ENCODE data around the gene CYP1A2.
"Not testable (repeated sequence)": the region's sequence is repeated elsewhere in the genome, so short reads cannot be mapped to it uniquely, and the experiment has no call there.

CYP1A2 gene

DNA sequence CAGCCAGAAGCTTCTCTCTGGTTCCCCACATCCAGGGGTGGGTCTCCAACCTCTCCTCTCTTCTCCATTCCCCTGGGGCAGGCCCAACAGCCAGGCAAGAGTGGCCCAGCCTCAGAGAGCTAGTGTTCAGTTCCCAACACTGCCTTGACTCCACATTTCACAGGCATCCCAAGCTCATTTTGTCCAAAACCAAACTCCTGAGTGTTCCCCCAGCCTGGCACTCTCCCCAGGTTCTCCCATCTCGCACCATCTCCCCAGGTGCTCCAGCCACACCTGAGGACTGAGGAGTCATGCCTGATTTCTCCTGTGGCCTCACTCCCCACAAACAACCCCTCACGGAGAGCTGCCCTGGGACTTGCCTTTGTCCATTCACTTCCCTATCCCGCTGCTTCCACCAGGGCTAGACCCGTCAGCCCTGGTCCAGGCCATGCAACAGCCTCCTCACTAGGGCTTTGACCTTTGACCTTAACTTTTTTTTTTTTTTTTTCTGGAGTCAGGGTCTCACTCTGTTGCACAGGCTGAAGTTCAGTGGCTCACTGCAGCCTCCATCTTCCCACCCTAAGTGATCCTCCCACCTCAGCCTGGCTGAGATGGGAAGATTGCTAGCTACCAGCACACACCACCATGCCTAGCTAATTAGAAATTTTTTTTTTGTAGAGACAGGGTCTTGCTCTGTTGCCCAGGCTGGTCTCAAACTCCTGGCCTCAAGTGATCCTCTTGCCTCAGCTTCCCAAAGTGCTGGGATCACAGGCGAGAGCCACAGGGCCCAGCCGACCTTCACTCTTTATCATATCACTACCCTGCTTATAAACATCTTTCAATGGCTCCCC, 29.3 kb downstream of the CYP1A2 start:
- no peak for DNase-seq

DNA sequence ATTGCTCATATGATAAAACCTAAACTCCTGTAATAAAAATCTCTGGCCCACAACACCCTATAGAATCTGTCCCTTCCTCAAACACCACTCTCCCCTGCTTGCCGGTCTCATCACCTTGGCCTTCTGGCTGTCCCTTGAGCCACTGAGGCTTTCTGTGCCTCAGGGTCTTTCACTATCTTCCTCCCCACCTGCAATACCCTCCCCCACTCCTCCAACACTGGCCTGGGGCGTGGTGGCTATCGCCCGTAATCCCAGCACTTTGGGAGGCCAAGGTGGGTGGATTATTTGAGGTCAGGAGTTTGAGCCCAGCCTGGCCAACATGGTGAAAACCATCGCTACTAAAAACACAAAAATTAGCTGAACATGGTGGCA, 29.9 kb downstream of the CYP1A2 start:
- DNase-seq, result no peak

DNA sequence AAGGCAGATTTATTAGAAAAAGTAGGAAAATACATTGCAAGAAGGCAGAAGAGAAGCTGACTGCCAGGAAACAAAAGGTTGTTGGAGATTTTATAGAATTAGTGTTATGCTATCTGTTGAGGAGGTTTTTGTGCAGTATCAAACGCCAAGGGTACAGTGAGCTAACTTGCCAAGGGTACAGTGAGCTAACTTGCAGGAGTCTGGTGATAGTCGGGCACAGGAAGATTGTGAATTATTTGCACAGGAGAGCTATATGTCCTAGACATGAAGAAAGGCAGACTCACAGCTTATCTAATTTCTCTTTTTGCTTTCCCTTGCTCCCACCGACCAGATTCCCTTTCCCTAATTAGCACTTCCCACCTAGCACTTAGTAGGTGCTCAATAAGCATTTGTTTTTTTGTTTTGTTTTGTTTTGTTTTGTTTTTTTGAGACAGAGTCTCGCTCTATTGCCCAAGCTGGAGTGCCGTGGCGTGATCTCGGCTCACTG, 30.6 kb downstream of the CYP1A2 start:
- DNase-seq, result no peak

DNA sequence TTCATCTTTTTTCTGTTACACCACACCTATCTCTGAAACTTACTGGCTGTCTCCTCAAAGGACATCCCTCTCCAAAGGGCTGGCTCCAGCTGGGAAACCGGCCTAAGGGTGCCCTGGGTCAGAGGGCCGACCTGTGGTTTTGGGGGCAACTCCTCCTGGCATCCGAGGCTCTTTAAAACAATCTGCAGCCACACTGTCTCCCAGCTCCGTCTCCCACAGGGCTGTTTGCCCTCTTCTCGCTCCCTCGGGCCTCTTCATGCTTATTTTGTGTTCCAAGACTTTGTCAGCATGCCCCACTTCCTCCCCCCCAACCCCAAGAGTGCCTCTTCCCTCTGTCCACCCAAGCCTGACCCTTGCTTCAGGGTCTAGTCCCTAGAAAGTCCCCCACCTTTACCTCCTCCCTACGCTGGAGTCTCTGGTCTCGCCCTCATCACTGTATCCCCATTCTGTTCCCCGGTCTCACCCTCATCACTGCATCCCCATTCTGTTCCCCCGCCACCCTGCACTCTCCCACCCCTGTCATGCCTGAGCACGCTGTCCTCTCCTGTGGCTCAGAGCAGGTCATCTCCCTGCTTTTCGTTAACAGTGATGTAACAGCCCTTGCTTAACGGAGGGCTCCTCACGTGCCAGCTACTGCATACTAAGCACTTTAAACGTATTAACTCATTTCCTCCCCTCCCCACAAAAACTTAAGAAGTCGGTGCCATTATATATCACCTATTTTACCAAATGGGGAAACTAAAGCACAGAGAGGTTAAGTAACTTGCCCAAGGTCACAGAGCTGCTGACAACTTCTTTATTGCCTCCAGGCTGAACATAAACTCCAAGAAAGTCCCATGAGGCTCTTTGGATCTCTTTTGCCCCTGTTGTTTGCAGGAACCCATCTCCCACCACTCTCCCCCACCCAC, 32.1 kb downstream of the CYP1A2 start:
- DNase-seq, result no peak

DNA sequence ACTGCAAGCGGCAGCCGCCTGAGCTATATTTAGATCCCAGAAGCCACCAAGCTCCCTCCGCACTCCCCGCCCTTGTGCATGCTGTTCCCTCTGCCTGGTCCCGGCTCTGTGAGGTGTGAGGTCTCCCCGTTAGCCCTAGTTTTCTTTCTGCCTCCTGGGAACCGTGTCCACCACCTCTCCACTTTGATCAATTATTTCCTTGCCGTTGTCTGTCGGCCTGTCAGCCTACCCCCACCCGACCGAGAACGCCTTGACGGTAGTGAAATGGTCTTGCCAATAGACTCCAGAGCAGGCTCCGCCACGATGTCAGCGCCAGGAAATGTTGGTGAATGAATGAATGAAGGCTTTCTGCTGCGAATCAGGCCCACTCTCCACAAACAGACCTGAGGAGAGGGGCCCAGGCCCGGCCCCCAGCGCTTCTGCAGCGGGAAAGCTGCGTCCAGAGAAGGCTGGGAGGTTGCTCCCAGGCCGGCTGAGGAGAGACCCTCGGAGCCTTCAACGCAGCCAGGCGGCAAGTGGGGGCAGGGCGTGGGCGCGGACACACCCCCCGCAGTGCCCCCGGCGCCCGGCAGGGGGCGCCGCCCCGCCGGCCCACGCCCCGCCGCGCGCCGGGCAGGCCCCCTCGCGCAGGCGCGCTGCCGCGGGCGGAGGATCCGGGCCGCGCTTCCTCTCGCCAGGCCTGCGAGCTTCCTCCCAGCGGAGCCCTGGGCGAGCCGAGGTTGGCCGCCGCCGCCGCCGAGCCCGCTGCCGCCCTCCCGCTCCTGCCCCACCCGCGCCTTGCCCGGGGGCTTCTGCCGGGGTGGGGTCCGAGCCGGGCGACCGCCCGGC, 33.0 kb downstream of the CYP1A2 start, which contains the start of gene CSK:
CSK (plus strand) TSS at position 650 of the 828 bp plus-strand sequence. CDS start 16,218 bp downstream, outside the sequence.
- peak; percentile 68 for DNase-seq

DNA sequence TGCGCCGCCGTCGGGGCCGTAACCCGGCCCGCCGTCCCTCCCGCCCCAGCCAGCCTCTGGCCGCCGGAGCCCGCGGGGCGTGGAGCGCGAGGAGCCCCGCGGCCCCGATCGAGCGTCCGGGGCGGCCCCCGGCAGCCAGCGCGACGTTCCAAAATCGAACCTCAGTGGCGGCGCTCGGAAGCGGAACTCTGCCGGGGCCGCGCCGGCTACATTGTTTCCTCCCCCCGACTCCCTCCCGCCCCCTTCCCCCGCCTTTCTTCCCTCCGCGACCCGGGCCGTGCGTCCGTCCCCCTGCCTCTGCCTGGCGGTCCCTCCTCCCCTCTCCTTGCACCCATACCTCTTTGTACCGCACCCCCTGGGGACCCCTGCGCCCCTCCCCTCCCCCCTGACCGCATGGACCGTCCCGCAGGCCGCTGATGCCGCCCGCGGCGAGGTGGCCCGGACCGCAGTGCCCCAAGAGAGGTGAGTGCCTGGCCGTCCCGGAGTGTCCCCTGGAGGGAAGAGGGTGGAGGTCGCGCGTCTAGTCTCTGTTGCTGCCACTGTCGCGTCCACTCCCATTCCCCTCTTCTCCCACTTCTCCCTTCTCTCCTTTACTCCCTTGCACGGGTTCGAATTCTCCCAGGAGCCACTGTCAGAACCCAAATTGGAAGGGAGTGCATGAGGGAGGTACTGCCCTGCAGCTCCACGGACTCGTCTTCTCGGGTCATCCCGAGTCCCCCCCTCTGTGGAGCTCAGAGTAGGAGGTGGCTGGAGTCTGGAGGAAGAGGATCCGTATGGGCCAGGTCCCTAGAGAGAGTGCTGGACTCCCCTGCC, 33.8 kb downstream of the CYP1A2 start:
- DNase-seq, result no peak

DNA sequence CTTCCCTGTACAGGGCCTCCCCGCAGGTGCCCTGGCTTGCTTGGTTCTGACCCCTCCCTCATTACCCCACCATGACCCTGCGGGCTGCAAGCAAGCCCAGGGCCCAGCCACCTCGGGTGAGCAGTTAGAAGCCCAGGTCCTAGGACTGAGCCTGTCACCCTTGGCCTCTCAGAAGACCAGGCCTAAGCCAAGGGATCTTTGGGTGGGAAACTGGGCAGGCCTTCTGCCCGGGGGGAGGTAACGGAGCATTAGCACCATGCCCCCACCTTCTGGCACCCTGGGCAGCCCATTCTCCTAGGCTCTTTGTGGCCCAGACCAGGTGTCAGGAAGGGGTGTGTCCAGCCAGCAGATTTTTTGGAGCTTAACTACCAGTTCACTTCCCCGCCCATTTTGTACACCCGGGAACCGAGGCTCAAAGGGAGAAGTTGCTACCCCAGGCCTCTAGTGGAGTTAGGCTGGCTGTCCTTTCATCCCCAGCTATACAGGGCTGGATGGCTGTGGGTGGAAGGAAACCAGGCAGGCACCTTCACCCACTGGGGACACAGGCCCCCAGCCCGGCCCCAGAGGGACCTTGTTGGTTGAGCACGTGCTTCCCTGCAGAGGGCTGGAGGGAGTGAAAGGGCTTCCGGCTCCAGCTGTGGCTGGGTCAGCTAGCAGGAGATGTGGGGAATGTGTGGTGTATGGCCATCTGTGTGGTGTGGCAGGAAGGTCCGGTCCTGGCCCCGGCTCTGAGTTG, 34.6 kb downstream of the CYP1A2 start:
- no peak for DNase-seq

DNA sequence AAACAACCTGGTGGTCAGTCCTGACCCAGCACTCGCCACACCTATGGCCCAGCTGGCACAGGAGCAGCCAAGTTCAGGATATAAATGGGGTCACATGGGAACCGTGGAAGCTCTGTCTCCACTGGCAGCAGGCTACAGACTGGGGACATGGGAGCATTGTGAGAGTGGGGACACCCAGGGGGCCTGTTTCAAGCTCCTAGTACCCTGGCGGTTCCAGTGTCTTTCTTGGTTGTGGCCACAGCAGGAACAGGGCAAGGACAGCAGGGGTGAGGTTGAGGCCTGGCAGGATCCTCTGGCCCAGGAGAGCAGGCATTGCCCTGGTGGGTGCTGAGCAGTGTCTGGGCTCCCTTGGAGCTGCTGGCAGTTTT, 35.1 kb downstream of the CYP1A2 start:
- no peak for DNase-seq

DNA sequence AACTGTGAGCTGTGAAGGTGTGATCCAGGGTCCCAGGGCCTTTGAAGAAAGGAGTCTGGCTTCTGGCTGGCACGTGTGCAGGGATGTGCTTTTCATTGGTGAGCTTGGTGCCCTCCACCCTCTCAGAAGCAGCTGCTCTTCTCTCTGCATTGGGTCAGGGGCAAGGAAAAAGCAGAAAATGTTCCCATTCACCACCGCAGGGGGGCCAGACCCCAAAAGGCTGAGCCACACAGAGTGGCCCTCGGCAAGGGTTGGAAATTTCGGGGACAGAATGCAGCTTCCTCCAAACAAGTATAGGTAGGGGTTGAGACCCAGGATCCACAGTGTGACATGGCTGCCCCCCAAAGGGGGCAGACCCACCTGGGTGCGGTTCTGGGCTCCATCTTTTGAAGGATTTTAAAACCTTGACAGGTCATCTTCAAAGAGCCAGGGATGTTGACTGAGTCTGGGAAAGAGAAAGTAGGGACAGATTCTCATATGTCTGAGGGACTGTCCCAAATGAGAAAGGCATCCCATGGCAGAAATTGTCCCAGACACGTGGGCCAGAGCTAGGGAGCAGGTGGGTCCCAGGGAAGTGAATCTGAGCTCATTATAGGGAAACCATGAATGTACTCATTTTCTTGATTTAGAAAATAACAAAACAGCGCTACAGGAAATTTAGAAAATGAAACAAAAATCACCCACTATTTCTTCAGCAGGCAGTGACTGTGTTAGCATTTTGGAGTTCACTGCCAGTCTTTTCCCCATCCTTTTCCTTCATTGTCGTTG, 36.0 kb downstream of the CYP1A2 start:
- no peak for DNase-seq

DNA sequence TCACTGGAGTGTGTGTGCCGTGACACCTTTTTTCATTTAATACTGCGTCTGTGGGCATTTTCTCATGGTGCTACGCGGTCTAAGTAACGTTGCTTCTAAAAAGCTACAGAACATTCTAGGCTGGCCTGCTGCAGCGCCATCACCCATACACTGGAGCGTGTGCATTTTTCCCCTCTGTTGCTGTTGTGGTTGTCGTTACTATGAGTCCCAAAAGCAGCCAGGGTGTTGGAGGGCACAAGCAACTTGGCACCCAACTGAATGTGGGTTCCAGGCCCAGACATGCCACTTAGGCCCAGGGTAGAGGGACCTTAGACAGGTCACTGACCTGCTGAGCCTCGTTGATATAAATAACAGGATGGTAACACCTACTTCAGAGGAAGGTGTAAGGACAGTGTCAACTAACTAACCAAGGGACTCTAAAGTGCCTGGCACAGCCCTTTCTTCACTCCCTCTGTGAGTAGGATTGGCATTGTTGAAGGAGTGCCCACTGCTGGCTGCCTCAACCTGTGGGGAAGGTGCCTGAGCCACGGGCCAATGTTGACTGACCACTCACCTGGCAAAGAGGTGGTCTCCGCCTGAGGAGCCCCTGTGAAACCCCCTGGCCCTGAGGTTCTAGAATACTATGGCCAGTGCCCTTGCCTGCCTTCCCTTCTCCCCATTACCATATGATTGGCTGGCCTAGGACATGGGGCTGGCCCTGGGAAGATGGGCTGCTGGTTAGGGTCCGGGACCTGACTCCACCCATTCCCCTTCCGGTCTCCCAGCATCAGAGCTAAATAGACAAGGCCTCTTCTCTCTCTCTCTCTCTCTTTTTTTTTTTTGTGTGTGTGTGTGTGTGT, 36.8 kb downstream of the CYP1A2 start:
- DNase-seq, result no peak

DNA sequence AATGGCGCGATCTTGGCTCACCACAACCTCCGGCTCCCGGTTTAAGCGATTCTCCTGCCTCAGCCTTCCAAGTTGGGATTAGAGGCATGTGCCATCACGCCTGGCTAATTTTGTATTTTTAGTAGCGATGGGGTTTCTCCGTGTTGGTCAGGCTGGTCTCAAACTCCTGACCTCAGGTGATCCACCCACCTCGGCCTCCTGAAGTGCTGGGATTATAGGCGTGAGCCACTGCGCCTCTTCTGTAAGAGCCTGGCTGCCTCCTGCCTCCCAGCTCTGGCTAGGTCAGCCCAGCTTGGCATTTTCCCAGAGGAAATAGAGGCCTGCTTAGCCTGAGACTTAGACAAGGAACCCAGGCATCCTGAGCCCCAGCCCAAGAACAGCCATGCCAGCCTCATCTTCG, 37.4 kb downstream of the CYP1A2 start:
- not testable (repeated sequence) for DNase-seq

DNA sequence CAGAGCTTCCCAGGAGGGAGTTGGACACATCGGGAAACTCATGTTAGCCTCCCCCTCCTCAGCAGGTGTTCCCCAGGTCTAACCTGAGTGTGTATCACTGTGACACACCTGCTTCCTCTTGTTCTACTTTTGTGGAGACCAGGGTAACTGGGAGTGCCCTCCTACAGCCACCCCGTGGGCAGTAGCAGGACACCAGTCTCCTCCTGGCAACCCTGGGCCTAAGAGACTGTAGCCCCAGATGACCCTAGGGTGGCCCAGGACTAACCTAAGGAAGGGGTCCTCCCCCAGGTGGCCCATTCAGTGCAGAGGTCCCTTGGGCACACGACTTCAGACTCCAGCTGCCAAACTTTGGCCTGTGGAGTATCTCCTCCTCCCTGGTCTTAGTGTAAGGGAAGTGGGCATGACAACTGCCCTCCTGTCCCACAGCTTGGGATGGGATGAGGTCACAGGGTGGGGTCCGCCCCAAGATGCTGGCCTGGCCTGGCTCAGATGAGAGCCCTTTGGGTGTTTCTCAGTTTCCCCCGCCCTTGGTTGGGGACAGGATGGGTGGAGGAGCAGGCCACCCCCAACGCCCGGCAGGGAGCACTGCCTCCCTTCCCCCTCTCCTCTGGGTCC, 38.0 kb downstream of the CYP1A2 start:
- DNase-seq, result no peak

DNA sequence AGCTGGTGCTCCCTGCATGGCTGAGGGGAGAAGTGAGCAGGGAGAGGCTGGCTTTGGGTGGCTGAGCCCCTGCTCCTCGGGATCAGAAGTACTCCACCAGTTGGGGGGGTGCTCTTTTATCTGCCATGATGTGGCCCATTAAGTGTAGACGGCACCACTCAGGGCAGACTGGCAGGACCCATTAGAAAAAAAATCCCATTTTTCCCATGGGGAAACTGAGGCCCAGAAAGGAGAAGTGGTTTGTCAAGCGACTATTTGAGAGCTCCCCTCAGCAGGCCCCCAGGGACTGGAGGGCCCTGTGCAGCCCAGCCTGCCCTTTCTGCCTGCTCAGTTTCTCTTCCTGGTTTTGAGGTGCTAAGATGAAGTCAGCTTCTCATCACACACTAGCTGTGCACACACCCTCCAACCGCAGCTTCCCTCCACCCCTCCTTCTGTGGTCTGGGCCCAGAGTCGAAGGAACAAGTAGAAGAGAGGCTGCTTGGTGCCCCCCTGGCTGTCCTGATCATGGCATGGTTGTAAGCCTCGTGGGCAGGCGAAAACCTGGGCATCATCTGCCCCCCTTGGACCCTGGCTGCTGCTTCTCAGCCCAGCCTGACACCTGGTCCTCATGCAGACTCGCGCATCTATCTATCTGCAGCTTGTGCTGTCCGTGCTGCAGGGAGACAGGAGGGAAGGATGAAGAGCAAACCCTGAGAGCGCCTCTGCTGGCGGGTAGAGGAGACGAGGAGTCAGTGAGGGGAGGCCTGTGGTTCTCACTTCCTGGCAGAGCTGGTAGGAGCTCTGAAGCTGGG, 38.8 kb downstream of the CYP1A2 start:
- DNase-seq, result peak; percentile 43

DNA sequence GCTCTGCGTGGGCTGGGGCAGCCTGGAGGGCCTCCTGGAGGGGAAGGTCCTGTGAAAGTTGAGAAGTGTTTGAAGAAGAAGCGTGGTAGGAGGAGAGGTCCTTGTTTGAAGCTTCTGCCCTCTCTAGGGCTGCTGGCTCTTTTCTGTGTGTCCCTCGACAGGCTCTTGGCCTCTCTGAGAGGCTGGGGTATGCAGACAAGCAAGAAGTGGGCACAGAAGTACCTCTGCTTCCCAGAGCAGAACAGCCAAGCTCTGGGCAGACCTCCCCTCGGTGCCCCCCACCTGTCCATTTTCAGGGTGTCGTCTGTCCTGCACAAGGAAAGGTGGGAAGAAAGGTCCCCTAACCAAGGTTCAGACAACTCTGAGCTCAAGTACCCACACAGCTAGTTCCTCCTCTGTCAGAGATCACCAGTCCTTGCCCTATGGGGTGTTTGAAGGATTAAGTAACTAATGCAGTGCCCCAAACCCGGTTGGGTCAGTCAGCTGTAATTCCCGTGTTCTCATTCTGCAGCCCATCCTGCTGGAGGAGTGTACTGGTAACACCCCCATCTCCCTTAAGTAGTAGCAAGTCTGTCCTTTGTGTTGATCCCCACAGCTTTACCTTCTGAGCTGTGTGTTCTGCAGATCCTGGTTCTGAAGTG, 39.5 kb downstream of the CYP1A2 start:
- DNase-seq, result no peak

DNA sequence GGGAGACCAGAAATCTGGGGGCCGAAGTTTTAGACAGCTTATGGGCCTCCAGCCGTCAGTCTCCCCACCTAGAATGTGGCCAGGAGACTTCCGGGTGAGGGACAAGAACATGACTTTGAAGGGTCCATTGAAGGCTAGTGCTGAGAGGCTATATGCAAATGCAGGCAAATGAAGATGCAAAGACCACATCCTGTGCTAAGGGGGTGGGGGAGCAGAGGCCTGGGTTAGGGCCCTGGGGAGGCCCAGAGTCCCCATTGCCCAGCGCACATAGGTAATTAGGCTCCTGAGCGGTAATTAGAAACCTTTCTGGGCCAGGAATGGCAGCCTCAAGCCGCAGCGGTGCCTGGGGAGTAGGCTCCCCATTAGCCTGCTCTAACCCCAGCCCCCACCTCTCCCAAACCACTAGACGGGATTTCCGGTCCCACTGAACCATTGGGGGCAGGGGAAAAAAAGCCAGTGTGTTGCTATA, 40.1 kb downstream of the CYP1A2 start:
- DNase-seq, result no peak

DNA sequence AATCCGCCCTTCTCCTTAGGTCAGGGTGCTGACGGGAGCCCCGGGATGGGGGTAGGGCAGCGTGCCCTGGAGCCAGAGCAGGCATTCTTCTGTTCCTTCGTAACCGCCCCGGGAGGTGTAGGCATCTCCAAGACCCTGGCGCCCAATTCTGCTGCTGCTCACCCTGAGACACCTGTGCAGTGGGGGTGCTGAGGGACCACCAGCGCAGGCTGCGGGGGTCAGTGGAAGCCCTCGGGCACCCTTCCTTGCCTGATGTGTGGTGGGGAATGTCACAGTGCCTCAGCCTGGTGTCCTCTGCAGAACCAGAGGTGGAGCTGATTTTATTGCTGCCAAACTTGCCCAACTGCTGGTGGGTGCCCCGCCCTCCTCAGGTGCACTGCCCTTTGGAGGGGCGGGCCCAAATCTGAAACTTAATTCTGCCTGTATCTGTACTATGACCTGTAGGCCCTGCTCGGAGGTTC, 40.6 kb downstream of the CYP1A2 start:
- DNase-seq, result no peak

DNA sequence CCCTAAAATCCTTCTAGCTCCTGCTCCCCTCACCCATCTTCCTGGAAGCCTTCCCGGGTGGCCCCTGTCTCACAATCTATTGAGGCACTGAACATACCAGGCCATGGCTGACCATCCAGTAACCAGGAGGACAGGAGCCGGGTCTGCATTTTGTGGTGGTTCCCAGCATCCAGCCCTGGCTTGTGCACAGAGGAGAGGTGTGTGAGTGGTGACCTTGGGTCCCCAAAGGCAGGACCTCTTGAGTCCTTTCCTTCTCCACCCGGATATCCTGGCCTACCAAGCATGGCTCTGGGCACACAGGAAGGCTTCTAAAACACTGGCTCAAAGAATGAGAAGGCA, 41.1 kb downstream of the CYP1A2 start:
- no peak for DNase-seq

All from NCI-H226 (cell line).